Natural killer cell treated with Interleukin-12 subunit alpha and Interleukin-12 subunit beta and Interleukin-15 and Interleukin-18, amount 100 ng/mL, for 72 hours (primary cell): ENCODE data around the gene LMAN1L. TPM values are rescaled to one million over a fixed set of nuclear protein-coding genes. Genes with fewer than 3 reads are reported as not detected.

Source experiments
- ATAC-seq, 2 donors: fragments of 150-1000 bp; cut with Tn5 transposase in 1 of 2; sonication (Bioruptor Pico), chemical (Tn5 transposase) in 1 of 2; 2 replicates each; pipeline ENCODE4 v1.10.0; 2021
- DNase-seq: peaks from one replicate; pipeline ENCODE4 v3.0.0; 2022; ENCODE audit warnings: low spot score
- H3K27ac Mint-ChIP-seq, 2 donors: 1 replicate in 1 of 2; 2 replicates in 1 of 2; pipeline ENCODE4 v1.8.0; 2022; ENCODE audit warnings: mixed read lengths in 2 of 2, mild to moderate bottlenecking in 1 of 2, moderate library complexity in 1 of 2
- H3K27me3 Mint-ChIP-seq, 2 donors: 1 replicate in 1 of 2; 2 replicates in 1 of 2; pipeline ENCODE4 v1.8.0; 2022; ENCODE audit warnings: mixed read lengths in 2 of 2
- H3K36me3 Mint-ChIP-seq: one replicate; pipeline ENCODE4 v1.8.0; 2022; ENCODE audit warnings: mixed read lengths
- H3K4me1 Mint-ChIP-seq, 2 donors: 1 replicate in 1 of 2; 2 replicates in 1 of 2; pipeline ENCODE4 v1.8.0; 2022; ENCODE audit warnings: low read depth in 2 of 2, mixed read lengths in 2 of 2, mild to moderate bottlenecking in 1 of 2
- H3K4me3 Mint-ChIP-seq: one replicate; pipeline ENCODE4 v1.8.0; 2022; ENCODE audit warnings: mixed read lengths
- H3K9me3 Mint-ChIP-seq: 2 replicates; pipeline ENCODE4 v1.8.0; 2022; ENCODE audit warnings: mixed read lengths
- total RNA-seq, 2 donors: library from RNA; stranded (reverse); gene quantifications; one replicate each; pipeline ENCODE4 v1.2.3, GENCODE V29; 2022

Gene LMAN1L
- total RNA-seq, 2 donors from 2014 or later = 3.4 to 4.9 TPM

- Mint-ChIP-seq H3K9me3 (no peaks in the 10 kb centered on the region), H3K4me1 (peaks cover 0 to 8% of the 10 kb centered on the region in 2 donors), H3K4me3 (no peak overlapping the region), H3K36me3 (no peaks in the 10 kb centered on the region), H3K27ac (no peak overlapping the region), H3K27me3 (peaks cover 15 to 19% of the 10 kb centered on the region in 2 donors)
- DNase-seq (no peak), ATAC-seq (no peak)
These were observed 12.3 kb downstream of the LMAN1L start for GRCh38 chr15:74824976-74825375.

- DNase-seq = no peak
- no peak for ATAC-seq
- Mint-ChIP-seq H3K36me3 (no peaks in the 10 kb centered on the region), H3K4me1 (peaks cover 0 to 6% of the 10 kb centered on the region in 2 donors), H3K27ac (no peak overlapping the region), H3K4me3 (no peak overlapping the region), H3K9me3 (no peaks in the 10 kb centered on the region), H3K27me3 (peaks cover 15 to 19% of the 10 kb centered on the region in 2 donors)
These were observed 13.2 kb downstream of the LMAN1L start for GRCh38 chr15:74825866-74826265.

GRCh38 chr15:74826364-74826819 is 13.8 kb downstream of the LMAN1L start, which contains the start of gene CPLX3:
Gene CPLX3 (plus strand): TSS chr15:74826627. CDS start chr15:74826704, 77 bp downstream.
- H3K4me3 Mint-ChIP-seq = no peak within 1 kb of the TSS
- no peaks in the 10 kb centered on the region for H3K9me3 Mint-ChIP-seq
- H3K36me3 Mint-ChIP-seq = no peaks in the 10 kb centered on the region
- ATAC-seq = peak in 1 of 2 donors; percentile 59
- H3K27ac Mint-ChIP-seq = no peak within 1 kb of the TSS
- H3K4me1 Mint-ChIP-seq = peaks cover 0 to 6% of the 10 kb centered on the region in 2 donors
- peaks cover 15 to 19% of the 10 kb centered on the region in 2 donors for H3K27me3 Mint-ChIP-seq
- no peak for DNase-seq

GRCh38 chr15:74826921-74827320 is 14.3 kb downstream of the LMAN1L start:
- ATAC-seq = no peak
- DNase-seq = no peak
- Mint-ChIP-seq H3K9me3 (no peaks in the 10 kb centered on the region), H3K4me3 (no peak overlapping the region), H3K27ac (no peak overlapping the region), H3K36me3 (no peaks in the 10 kb centered on the region), H3K27me3 (peaks cover 15 to 19% of the 10 kb centered on the region in 2 donors), H3K4me1 (peaks cover 0 to 6% of the 10 kb centered on the region in 2 donors)

GRCh38 chr15:74827614-74828013 is 15.0 kb downstream of the LMAN1L start:
- Mint-ChIP-seq H3K4me3 (no peak overlapping the region), H3K4me1 (peaks cover 0 to 6% of the 10 kb centered on the region in 2 donors), H3K9me3 (no peaks in the 10 kb centered on the region), H3K27ac (no peak overlapping the region), H3K36me3 (no peaks in the 10 kb centered on the region), H3K27me3 (peaks cover 15 to 19% of the 10 kb centered on the region in 2 donors)
- no peak for DNase-seq
- ATAC-seq = no peak

GRCh38 chr15:74828835-74829234 is 16.2 kb downstream of the LMAN1L start:
- DNase-seq = no peak
- Mint-ChIP-seq H3K36me3 (no peaks in the 10 kb centered on the region), H3K4me1 (peaks cover 0 to 6% of the 10 kb centered on the region in 2 donors), H3K9me3 (no peaks in the 10 kb centered on the region), H3K4me3 (no peak overlapping the region), H3K27ac (no peak overlapping the region), H3K27me3 (peaks cover 15 to 18% of the 10 kb centered on the region in 2 donors)
- no peak for ATAC-seq

GRCh38 chr15:74829486-74829885 is 16.9 kb downstream of the LMAN1L start:
- Mint-ChIP-seq H3K27me3 (peaks cover 14 to 16% of the 10 kb centered on the region in 2 donors), H3K4me1 (peaks cover 0 to 6% of the 10 kb centered on the region in 2 donors), H3K9me3 (no peaks in the 10 kb centered on the region), H3K36me3 (no peaks in the 10 kb centered on the region), H3K4me3 (no peak overlapping the region), H3K27ac (no peak overlapping the region)
- no peak for DNase-seq
- peak in 1 of 2 donors; percentile 66 for ATAC-seq

GRCh38 chr15:74829991-74830390 is 17.4 kb downstream of the LMAN1L start:
- DNase-seq (no peak), ATAC-seq (no peak)
- no peak overlapping the region for H3K27ac Mint-ChIP-seq
- H3K4me3 Mint-ChIP-seq = no peak overlapping the region
- H3K9me3 Mint-ChIP-seq = no peaks in the 10 kb centered on the region
- H3K4me1 Mint-ChIP-seq = peaks cover 2 to 3% of the 10 kb centered on the region in 2 donors
- H3K36me3 Mint-ChIP-seq = no peaks in the 10 kb centered on the region
- peaks cover 9 to 11% of the 10 kb centered on the region in 2 donors for H3K27me3 Mint-ChIP-seq

GRCh38 chr15:74830868-74831267 is 18.2 kb downstream of the LMAN1L start:
- ATAC-seq (no peak), DNase-seq (no peak)
- peaks cover 7 to 9% of the 10 kb centered on the region in 2 donors for H3K27me3 Mint-ChIP-seq
- H3K36me3 Mint-ChIP-seq = no peaks in the 10 kb centered on the region
- no peaks in the 10 kb centered on the region for H3K9me3 Mint-ChIP-seq
- H3K27ac Mint-ChIP-seq = no peak overlapping the region
- no peak overlapping the region for H3K4me3 Mint-ChIP-seq
- peaks cover 3 to 5% of the 10 kb centered on the region in 2 donors for H3K4me1 Mint-ChIP-seq

- no peak overlapping the region for H3K4me3 Mint-ChIP-seq
- H3K27me3 Mint-ChIP-seq = peaks cover 7% of the 10 kb centered on the region in 2 donors
- H3K36me3 Mint-ChIP-seq = no peaks in the 10 kb centered on the region
- H3K9me3 Mint-ChIP-seq = no peaks in the 10 kb centered on the region
- peaks cover 3 to 5% of the 10 kb centered on the region in 2 donors for H3K4me1 Mint-ChIP-seq
- ATAC-seq = no peak
- no peak overlapping the region for H3K27ac Mint-ChIP-seq
- no peak for DNase-seq
These were observed 19.3 kb downstream of the LMAN1L start for GRCh38 chr15:74831813-74832495.

GRCh38 chr15:74832826-74833225 is 20.2 kb downstream of the LMAN1L start:
- no peaks in the 10 kb centered on the region for H3K36me3 Mint-ChIP-seq
- ATAC-seq = no peak
- no peaks in the 10 kb centered on the region for H3K9me3 Mint-ChIP-seq
- H3K4me1 Mint-ChIP-seq = peaks cover 3 to 5% of the 10 kb centered on the region in 2 donors
- no peak for DNase-seq
- no peak overlapping the region for H3K4me3 Mint-ChIP-seq
- H3K27ac Mint-ChIP-seq = no peak overlapping the region
- peaks cover 7% of the 10 kb centered on the region in 2 donors for H3K27me3 Mint-ChIP-seq

- ATAC-seq = no peak
- H3K9me3 Mint-ChIP-seq = no peaks in the 10 kb centered on the region
- H3K27me3 Mint-ChIP-seq = peaks cover 0 to under 1% of the 10 kb centered on the region in 2 donors
- H3K27ac Mint-ChIP-seq = no peak overlapping the region
- peaks cover 3 to 5% of the 10 kb centered on the region in 2 donors for H3K4me1 Mint-ChIP-seq
- no peak overlapping the region for H3K4me3 Mint-ChIP-seq
- no peak for DNase-seq
- no peaks in the 10 kb centered on the region for H3K36me3 Mint-ChIP-seq
These were observed 20.9 kb downstream of the LMAN1L start for GRCh38 chr15:74833376-74834107.

- H3K36me3 Mint-ChIP-seq = no peaks in the 10 kb centered on the region
- H3K4me1 Mint-ChIP-seq = peaks cover 3 to 5% of the 10 kb centered on the region in 2 donors
- peak overlapping the region; percentile 33 to 43 for H3K27ac Mint-ChIP-seq
- H3K27me3 Mint-ChIP-seq = no peaks in the 10 kb centered on the region
- DNase-seq (no peak), ATAC-seq (peak in 1 of 2 donors; percentile 47)
- H3K4me3 Mint-ChIP-seq = no peak overlapping the region
- no peaks in the 10 kb centered on the region for H3K9me3 Mint-ChIP-seq
These were observed 22.7 kb downstream of the LMAN1L start for GRCh38 chr15:74835312-74835823.

GRCh38 chr15:74836846-74837245 is 24.2 kb downstream of the LMAN1L start:
- Mint-ChIP-seq H3K4me3 (no peak overlapping the region), H3K9me3 (no peaks in the 10 kb centered on the region), H3K36me3 (no peaks in the 10 kb centered on the region), H3K27me3 (no peaks in the 10 kb centered on the region), H3K27ac (no peak overlapping the region), H3K4me1 (peaks cover 12 to 16% of the 10 kb centered on the region in 2 donors)
- ATAC-seq (no peak), DNase-seq (no peak)
